CD4-positive, alpha-beta T cell treated with Interleukin-1 beta for 1 hour (primary cell): ENCODE data around the gene SRD5A2.

Source experiments
- DNase-seq, 2 donors: peaks; one replicate each; pipeline ENCODE4 v3.0.0-alpha.2; 2020 to 2022

Gene SRD5A2, protein sequence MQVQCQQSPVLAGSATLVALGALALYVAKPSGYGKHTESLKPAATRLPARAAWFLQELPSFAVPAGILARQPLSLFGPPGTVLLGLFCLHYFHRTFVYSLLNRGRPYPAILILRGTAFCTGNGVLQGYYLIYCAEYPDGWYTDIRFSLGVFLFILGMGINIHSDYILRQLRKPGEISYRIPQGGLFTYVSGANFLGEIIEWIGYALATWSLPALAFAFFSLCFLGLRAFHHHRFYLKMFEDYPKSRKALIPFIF

GRCh38 chr2:31580321-31581117, at the start of gene SRD5A2:
SRD5A2 (minus strand) TSS chr2:31580938; CDS start chr2:31580900, 38 bp downstream.
- DNase-seq: no peak

DNA sequence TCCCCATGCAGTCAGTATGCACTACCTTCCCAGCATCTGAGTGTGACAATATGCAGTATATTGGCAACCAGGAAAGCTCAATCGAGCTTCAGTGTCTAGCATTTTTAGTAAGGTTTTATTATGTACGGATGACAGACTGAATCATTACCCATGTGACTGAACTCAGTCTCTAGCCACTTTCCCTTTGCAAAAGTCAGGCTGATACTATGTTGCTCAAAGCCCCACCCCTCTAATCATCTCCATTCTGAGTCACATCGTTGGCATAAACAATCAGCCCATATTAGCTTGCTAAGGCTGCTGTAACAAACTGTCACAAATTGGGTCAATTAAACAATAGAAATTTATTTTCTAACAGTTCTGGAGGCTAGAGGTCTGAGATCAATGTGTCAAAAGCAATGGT, 25.8 kb upstream of the SRD5A2 start:
- DNase-seq: no peak

DNA sequence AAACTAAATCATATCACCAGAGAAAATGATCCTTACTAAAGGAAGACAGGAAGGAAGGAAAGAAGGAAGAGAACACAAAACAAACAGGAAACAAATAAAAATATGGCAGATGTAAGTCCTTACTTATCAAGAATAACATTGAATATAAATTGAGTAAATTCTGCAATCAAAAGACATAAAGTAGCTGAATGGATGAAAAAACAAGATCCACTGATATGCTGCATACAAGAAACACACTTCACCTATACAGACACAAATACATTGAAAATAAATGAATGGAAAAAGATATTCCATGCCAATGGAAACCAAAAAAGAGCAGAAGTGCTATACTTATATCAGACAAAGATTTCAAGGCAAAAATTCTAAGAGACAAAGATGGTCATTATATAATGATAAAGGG, 18.0 kb upstream of the SRD5A2 start:
- DNase-seq: no peak

GRCh38 chr2:31586230-31586629, 5.5 kb upstream of the SRD5A2 start:
- no peak for DNase-seq

DNA sequence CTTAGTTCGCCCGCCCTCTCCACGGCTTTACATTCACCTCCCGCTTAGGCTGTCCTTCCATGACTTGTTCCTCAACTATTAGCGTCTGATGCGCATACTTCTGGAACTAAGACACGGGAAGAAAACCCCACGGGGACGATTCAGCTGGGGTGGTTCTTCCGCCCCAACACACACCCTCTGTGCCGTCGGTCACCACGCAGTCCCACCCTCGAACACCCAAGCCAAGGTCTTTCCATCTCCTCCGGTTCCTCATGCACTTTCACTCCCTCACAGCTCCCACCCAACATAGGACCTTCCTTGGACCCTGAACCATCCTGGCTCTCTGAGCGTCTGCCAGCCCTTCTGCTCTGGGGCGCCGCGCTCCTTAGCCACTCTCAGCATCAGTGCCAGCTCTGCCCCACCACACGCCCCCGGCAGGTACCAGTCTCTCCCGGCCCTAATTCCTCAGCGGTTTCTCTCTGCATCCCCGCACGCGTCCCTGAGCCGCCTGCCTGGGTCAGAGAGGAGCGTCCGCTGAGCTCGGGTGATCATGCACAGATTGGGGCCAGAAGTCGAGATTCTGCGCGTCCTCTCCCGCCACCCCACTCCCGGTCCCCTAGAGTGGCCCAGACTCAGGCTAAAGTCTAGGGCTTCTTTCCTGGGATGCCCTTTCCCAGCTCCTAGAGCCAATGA, 522 bp upstream of the SRD5A2 start:
- no peak for DNase-seq

GRCh38 chr2:31579996-31580320, 780 bp downstream of the SRD5A2 start:
- DNase-seq: no peak

- DNase-seq: no peak
These were observed 2.4 kb downstream of the SRD5A2 start for GRCh38 chr2:31578316-31578715.

- DNase-seq: no peak
These were observed 3.6 kb downstream of the SRD5A2 start for GRCh38 chr2:31577143-31577542.

DNA sequence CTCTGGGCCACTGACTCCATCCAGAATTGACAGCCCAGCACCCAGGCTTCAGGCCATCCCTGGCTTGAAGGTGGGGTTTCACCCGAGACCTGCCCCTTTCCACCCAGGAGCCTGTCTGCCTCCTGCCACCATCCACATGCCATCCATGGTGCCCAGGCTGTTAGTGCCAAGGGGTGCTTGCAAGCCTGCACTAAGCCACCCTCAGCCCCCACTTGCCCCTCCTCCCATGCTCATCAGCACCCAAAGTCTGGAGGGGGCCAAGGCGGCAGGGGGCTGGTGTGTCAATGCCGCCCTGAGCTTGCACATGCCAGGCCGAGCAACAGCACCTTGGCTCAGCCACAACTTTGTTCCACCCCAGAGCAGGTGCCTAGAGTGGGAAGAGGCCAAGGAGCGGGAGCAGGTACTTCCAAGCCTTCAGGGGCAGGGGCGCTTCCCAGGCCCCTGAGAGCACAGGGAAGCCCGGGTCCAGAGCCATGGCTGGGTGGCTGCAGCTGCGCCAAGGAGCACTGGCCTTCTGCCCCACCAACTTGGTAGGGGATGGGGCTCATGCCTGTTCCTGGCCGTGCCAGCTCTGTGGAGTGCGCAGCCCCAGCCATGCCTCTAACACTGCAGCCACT, 12.0 kb downstream of the SRD5A2 start:
- no peak for DNase-seq

- no peak for DNase-seq
These were observed 13.1 kb downstream of the SRD5A2 start for GRCh38 chr2:31567679-31568078.

DNA sequence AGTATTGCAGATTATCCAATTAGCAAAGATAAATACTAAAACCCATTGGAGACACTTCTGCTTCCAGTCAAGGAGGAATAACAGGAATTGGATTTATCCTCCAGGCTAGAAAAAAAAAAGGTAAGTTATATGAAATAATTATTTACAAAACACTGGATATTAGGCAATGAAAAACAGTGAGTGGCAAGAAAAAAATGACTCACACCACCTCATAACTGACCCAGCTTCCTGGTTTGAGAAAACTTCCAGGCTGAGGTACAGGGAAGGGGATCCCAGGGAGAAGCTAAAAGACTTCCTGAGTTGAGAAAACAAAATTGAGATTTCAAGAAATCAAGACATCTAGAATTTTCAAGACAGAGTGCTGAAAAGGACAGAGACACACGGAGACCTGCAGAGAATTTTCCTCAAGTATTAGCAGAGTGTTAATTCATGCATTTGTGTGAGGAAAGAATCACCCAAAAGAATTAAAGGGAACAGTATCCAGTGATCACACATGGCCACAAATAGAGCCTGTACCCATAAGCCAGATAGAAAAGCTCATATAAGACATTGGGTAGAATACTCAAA, 17.4 kb downstream of the SRD5A2 start:
- DNase-seq: no peak

GRCh38 chr2:31561823-31562222, 18.9 kb downstream of the SRD5A2 start:
- no peak for DNase-seq

- DNase-seq: no peak
These were observed 22.1 kb downstream of the SRD5A2 start for GRCh38 chr2:31558401-31559295.

DNA sequence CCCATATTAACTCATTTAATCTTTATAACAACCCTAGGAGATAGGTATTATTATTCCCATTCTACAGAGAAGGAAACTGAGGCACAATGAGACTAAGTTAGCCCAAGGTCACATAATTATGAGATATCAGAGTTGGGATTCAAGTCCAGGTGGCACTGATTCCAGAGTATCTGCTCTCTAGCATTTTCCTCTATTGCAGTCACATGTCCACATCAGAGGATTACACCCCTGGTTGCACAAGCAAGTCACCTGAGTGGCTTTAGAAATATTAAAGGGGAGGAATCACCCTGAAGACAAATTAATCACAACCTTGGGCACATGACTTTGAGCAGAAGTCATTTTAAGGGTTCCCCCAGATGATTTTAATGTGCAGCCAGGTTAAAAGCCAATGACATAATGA, 23.8 kb downstream of the SRD5A2 start:
- DNase-seq: no peak

DNA sequence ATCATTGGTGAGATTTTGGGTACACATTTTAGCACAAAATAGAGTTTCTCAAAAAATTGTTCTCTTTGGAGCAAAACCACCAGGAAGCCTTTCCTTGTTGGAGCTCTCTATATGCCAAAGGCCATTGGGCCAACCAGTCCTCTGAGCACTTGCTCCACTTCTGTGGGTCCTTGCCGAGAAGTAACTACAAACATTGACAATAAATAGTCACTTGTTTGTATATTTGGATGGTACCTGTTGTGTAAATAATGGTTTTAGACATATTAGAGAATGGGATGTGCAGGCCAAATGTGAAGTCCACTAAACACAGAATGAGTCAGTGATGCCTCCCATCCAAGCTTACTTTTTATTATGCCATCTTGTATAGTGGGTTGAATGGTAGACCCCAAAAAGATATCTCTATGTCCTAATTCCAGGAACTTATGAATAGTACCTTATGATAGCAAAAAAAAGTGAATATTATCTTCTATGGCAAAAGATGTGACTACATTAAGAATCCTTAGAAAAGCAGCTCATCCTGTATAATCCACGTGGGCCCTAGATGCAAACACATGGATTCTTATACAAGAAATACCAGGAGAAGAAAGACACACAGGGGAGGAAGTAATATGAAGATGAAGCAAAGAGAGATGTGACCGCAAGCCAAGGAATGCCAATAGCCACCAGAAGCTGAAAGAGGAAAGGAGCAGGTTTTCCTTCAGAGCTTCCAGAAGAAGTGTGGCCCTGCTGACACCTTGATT, 24.6 kb downstream of the SRD5A2 start:
- no peak for DNase-seq

DNA sequence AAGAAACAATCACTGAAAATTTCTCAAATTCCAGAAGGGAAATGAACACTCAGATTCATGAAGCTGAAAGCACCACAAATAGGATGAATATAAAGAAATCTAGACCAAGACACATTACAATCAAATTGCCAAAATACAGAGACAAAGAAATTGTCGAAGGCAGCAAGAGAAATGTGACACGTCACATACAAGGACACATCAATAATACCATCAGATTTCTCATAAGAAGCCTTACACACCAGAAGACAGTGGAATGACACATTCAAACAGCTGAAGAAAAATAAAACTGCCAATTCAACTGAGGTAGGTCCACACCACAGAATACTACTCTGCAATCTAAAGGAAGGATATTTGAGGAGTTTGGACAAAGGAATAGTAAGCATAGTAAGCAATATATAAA, 27.4 kb downstream of the SRD5A2 start:
- DNase-seq: no peak

GRCh38 chr2:31547485-31547884, 33.3 kb downstream of the SRD5A2 start:
- DNase-seq: no peak

GRCh38 chr2:31541853-31542252, 38.9 kb downstream of the SRD5A2 start:
- no peak for DNase-seq

DNA sequence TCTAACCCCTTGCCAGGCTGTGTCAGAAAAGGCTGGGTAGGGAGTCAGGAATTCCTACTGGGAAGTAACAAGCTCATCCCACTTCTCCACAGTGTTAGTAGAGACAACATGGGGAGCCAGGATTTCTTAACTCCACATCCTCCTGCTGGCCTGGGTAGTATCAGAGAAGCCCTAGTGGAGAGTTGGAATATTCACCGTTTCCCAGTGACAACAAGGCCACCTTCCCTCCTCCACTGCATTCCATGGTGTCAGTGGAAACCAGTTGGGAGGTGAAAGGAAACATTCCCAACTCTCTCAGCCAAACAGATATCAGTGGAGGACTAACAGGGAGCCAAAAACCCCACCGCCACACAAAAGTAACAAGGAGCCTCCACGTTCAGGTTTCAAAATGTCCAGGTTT, 41.2 kb downstream of the SRD5A2 start:
- DNase-seq: no peak

DNA sequence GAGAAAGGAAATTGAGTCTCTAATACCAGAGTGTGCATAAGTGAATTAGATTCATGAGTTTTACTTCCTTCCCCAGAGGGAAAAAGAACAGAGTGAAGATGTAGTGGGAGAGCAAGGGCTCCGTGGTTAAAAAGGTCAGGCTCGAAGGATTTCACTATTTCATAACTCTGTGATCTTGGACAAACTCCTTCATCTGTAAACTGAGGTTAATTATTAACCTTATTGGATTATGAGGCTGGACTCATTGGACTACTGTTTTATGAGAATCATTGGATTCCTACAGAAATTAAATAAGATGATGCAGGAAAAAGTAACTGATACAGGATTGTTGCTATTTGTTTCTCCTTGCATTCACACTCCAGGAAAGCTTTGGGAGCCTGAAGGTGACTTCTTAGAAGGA, 45.0 kb downstream of the SRD5A2 start:
- DNase-seq: no peak

GRCh38 chr2:31534636-31535035, 46.1 kb downstream of the SRD5A2 start:
- no peak for DNase-seq

- no peak for DNase-seq
These were observed 47.7 kb downstream of the SRD5A2 start for GRCh38 chr2:31533036-31533435.
